PC-3 (cell line): ENCODE measurements around the gene SCN2B.

ENCODE experiments used
- EZH2 ChIP-seq: fragments of 300-600 bp; sonication (generic); IDR thresholded peaks from one replicate; pipeline ENCODE4 v1.6.1; 2017; ENCODE audit warnings: antibody characterized with exemption, mild to moderate bottlenecking, low read length; ENCODE audit not compliant: unreplicated experiment
- TF ChIP-seq, protein P1 (sequence below): fragments of 300-600 bp; sonication (generic); conservative IDR thresholded peaks from 2 replicates; pipeline ENCODE4 v1.5.1; 2017; ENCODE audit warnings: antibody characterized with exemption, low read depth, mild to moderate bottlenecking, low read length

DNA sequence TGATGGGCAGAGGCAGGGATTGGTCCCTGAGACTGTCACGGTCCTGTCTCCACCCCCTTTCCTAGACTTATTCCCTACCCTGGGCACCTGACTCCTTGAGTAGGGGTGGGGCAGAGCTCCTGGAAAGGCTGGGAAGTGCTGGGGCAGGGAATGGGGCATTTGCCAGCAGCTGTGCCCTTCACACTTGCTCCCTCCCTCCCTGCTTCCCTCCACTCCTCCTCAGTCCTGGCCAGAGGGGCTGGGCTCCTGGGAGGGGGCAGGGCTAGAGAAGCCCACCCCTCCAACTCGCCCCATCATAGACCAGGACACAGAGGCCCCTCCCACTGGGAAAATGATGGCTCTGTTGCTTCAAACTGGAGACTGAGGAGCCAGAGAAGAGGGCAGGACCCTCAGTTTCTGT lies 11.6 kb downstream of the SCN2B start:
- TF ChIP-seq, protein P1, sequence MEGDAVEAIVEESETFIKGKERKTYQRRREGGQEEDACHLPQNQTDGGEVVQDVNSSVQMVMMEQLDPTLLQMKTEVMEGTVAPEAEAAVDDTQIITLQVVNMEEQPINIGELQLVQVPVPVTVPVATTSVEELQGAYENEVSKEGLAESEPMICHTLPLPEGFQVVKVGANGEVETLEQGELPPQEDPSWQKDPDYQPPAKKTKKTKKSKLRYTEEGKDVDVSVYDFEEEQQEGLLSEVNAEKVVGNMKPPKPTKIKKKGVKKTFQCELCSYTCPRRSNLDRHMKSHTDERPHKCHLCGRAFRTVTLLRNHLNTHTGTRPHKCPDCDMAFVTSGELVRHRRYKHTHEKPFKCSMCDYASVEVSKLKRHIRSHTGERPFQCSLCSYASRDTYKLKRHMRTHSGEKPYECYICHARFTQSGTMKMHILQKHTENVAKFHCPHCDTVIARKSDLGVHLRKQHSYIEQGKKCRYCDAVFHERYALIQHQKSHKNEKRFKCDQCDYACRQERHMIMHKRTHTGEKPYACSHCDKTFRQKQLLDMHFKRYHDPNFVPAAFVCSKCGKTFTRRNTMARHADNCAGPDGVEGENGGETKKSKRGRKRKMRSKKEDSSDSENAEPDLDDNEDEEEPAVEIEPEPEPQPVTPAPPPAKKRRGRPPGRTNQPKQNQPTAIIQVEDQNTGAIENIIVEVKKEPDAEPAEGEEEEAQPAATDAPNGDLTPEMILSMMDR, result no peak
- TF ChIP-seq EZH2, result no peak
